ENCODE data around the gene NDUFA5. TPM values are rescaled to one million over a fixed set of nuclear protein-coding genes. Genes with fewer than 3 reads are reported as not detected.
"Not testable (repeated sequence)": the region's sequence is repeated elsewhere in the genome, so short reads cannot be mapped to it uniquely, and the experiment has no call there.

The NDUFA5 gene
- total RNA-seq, 2 experiments from 2014 or later: 56.9 to 64.4 TPM

- POLR2A ChIA-PET: no interaction called here
Measured at GRCh38 chr7:123562121-123562520, 4.5 kb upstream of the NDUFA5 start.

DNA sequence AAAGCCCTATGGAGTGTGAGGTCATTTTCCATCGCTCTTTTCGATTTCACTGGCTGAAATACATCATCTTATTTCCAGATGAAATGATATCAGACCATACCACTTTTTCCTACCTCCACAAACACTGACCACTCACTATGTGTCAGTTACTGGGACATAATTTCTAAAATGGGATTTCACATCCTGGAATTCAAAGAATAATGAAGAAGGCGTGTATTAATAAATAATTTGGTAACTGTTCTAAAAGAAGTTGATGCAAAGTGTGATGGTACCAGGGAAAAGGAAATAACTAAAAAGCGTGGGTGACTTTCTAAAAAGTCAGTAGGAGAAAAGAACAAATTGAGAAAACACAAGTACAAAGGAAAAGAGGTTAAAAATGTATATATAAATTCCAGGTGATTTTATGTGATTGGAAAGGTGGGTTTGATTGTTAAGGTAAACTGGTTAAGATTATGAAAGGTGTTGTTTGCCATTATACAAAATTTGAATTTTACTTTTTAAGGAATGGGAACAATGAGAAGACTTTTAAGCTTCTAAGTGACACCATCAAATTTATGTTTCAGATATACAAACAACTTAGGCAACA lies 764 bp upstream of the NDUFA5 start:
- ChIA-PET CTCF (interaction anchor here (0.6 kb wide), 1 partner anchor 1274 kb away, joined by 4 read pairs; no protein-coding TSS in a partner anchor), POLR2A (interaction anchor here (0.6 kb wide), 1 partner anchor 18 kb away, joined by 9 read pairs; no protein-coding TSS in a partner anchor)

More at GRCh38 chr7:123562121-123562520, 4.5 kb upstream of the NDUFA5 start:
- CTCF ChIA-PET: no interaction called here

DNA sequence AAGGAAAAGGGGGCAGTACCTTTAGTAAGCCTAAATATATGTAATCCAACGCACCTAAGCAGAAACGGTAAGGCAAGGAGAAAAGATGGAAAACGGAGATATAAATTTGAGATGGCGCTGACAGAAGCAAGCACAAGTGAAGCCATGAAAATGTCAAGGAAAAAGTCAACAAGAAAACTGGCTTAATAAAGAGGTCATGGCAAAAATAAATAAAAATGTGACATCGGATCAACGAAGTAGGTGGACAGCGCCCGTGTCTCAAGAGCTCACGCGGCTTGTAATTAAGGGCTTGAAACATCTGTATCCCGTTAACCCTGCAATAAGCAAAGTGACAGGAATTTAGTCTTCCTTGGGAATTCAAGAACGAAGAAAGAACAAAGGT lies 611 bp downstream of the NDUFA5 start:
- ChIA-PET POLR2A (interaction anchor here (0.6 to 1.2 kb wide), 3 partner anchors 10 to 192 kb away, joined by 3 to 4 read pairs (median 3); partner anchors contain the start of gene WASL), CTCF (interaction anchor here (1.0 to 1.4 kb wide), 2 partner anchors 22 to 63 kb away, joined by 5 read pairs; partner anchors contain the start of gene IQUB)

- ChIA-PET POLR2A (no interaction called here), CTCF (no interaction called here)
Measured at GRCh38 chr7:123555484-123555883, 2.1 kb downstream of the NDUFA5 start.

GRCh38 chr7:123553159-123553558 lies 4.5 kb downstream of the NDUFA5 start:
- POLR2A ChIA-PET: no interaction called here
- CTCF ChIA-PET: no interaction called here

- ChIA-PET CTCF (no interaction called here), POLR2A (no interaction called here)
Measured at GRCh38 chr7:123552641-123553040, 5.0 kb downstream of the NDUFA5 start.

- POLR2A ChIA-PET, CTCF ChIA-PET: not testable (repeated sequence)
Measured at GRCh38 chr7:123552134-123552533, 5.5 kb downstream of the NDUFA5 start.

- CTCF ChIA-PET: no interaction called here
- POLR2A ChIA-PET: no interaction called here
Measured at GRCh38 chr7:123548406-123548805, 9.2 kb downstream of the NDUFA5 start.

DNA sequence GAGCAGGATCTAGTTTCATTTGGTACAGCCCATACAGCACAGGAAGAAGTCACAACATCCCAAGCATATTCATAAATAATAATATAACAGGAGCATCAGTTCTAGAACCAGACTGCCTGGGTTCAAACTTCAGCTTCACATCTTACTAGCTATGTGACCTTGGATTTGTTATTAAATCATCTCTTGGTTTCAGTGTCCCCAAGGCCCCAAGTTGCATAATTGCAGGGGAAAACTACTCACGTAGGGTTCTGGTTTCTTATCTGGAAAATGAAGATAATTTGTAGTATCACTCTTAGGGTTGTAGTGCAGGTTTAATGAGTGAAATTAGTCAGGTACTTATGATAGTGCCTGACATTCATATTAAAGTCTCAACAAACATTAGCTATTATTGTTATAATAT lies 17.7 kb downstream of the NDUFA5 start:
- ChIA-PET POLR2A (no interaction called here), CTCF (no interaction called here)

DNA sequence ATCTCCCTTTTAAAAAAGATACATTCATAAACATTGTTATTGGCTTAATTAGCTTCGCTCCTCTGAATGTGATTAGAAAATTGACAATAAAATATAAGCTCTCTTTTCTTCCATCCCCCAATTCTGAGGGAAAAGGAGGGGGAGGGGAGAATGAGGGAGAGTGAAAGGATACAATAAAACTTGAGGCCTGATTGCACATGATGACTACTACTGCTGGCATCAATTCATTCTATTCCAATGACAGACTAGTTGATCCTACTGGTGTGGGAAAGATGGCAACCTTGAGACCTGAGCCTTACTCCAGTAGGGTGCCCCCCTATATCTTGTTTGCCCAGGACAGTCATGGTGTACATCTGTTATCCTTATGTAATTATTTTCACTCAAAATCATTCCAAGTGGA lies 18.7 kb downstream of the NDUFA5 start:
- ChIA-PET POLR2A (no interaction called here), CTCF (no interaction called here)

DNA sequence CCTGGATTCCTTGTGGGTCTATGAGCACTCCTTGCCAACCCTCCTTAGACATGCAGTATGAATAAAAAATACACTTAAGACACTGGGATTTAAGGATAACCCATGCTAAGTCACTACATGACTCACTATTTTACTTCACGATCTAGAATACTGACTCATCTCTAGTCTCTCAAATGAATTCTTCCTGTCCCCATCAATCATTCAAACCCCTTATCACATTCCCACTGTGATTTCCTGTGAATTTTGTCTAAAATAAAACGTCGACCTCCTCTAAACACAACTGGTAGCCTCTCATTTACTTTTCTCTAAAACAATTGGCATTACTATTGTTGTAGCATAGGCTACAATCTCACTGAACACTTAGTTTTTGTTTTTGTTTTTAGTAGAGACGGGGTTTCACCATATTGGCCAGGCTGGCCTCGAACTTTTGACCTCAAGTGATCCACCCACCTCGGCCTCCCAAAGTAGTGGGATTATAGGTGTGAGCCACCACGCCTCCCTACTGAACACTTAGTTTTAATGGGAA lies 19.4 kb downstream of the NDUFA5 start:
- CTCF ChIA-PET: no interaction called here

GRCh38 chr7:123537026-123537642 lies 20.5 kb downstream of the NDUFA5 start:
- CTCF ChIA-PET: no interaction called here
- POLR2A ChIA-PET: no interaction called here

More for the DNA sequence above, 19.4 kb downstream of the NDUFA5 start:
- POLR2A ChIA-PET: no interaction called here

GRCh38 chr7:123535517-123535916 lies 22.1 kb downstream of the NDUFA5 start:
- POLR2A ChIA-PET: interaction anchor here (1.4 kb wide), 1 partner anchor 214 kb away, joined by 4 read pairs; the partner anchor contains the start of gene WASL

GRCh38 chr7:123534383-123535260 lies 23.0 kb downstream of the NDUFA5 start, which contains the start of gene IQUB:
IQUB (minus strand) TSS chr7:123534595; CDS start chr7:123512340, 22,255 bp downstream.
- CTCF ChIA-PET: interaction anchor here (0.7 to 1.7 kb wide), 4 partner anchors 23 to 605 kb away, joined by 3 to 5 read pairs (median 4); partner anchors contain the start of gene NDUFA5
- POLR2A ChIA-PET: interaction anchor here (0.5 to 1.4 kb wide), 2 partner anchors 215 to 415 kb away, joined by 3 to 4 read pairs; partner anchors contain the start of gene WASL

More at GRCh38 chr7:123535517-123535916, 22.1 kb downstream of the NDUFA5 start:
- CTCF ChIA-PET: interaction anchor here (0.7 to 1.7 kb wide), 3 partner anchors 22 to 606 kb away, joined by 3 to 5 read pairs (median 4); partner anchors contain the start of gene NDUFA5

DNA sequence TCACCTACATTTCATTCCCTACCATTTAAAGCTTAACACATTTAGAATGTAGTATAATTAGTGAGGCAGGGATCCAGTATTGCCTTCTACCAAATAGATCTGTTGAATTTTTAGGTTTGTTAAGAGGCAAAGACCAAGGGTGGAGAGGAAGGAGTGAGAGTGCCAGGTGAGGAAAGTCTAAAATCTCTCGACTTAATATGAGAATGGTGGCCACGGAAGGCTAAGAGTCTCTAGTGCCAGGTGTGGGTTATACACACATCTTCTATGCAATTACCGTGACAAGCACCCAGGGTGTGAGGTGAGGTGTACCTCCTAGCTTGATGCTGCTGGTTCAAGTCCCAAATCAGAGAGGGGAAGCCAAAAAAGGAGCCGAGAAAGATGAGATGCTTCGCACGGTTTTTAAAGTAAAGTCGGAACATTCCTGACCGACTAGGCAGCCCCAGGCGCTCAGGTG lies 23.7 kb downstream of the NDUFA5 start:
- ChIA-PET POLR2A (interaction anchor here (0.5 kb wide), 1 partner anchor 415 kb away, joined by 3 read pairs; no protein-coding TSS in a partner anchor), CTCF (interaction anchor here (0.7 kb wide), 1 partner anchor 40 kb away, joined by 3 read pairs; no protein-coding TSS in a partner anchor)

GRCh38 chr7:123533553-123533917 lies 24.1 kb downstream of the NDUFA5 start:
- POLR2A ChIA-PET: no interaction called here
- CTCF ChIA-PET: interaction anchor here (0.7 kb wide), 1 partner anchor 39 kb away, joined by 3 read pairs; no protein-coding TSS in a partner anchor

DNA sequence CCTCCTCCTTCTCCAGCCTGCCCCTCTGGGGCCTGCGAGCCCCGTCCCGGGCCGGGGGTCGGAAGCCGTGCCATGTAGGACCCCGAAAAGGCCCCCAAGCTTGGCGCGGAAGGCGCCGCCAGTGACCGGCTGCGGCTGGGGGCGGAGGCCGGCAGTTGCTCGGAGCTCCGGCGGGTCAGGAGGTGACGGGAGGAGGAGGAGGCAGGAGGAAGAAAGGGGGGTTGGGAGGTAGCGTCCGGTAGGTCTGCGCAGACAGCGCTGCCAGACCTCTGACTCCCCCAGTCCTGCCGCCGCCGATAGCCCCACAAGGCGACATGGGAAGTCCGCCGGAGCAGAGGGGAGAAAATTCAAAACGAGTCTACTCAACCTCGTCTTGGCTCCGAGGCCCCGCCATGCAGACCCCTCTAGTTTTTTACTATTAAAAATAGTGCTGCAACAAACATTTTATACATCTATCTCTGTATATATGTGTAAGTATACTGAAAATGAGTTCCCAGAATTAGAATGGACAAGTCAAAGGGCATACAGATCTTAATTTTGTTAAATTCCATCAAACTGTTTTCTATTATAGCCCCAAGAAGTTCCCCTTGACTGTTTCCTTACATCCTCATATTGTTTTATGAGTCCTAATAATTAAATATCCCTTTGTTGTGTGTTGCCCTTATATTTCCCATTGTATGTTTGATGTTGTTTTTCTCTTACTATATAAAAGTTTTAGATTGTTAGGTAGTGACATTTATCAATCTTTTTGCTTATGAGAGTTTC lies 24.6 kb downstream of the NDUFA5 start:
- CTCF ChIA-PET, POLR2A ChIA-PET: not testable (repeated sequence)

DNA sequence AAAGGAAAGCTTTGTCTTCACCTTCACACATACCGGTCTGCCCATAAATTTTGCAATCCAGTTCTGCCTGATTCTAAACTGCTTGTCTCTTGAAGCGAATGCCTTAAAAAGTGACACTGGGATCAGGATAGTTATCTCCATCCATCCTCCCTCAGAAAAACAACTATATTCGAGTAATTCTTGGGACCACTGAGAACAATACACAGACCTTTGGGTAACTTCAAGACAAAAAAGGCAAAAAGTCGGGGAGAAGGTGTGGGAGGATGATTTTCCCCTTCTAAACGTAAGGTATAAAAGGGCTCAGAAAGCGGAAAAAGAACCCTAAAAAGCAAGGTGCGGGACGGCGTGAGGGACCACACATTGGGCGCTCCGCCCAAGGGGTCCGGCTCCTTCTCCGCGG lies 25.3 kb downstream of the NDUFA5 start:
- POLR2A ChIA-PET, CTCF ChIA-PET: not testable (repeated sequence)

Data from activated CD8-positive, alpha-beta memory T cell treated with anti-CD3 and anti-CD28 coated beads for 36 hours (primary cell).